IPS-18a (cell line): ENCODE results near the gene SLX1A.
"Not testable (repeated sequence)": the region's sequence is repeated elsewhere in the genome, so short reads cannot be mapped to it uniquely, and the experiment has no call there.

Experiments used
- H3K27ac ChIP-seq: one replicate; pipeline ENCODE4 v1.5.1; 2013; ENCODE audit warnings: low read length
- H3K27me3 ChIP-seq: one replicate; pipeline ENCODE4 v1.6.1; 2013; ENCODE audit warnings: mild to moderate bottlenecking, low read length; ENCODE audit not compliant: control insufficient read depth, insufficient read depth
- H3K36me3 ChIP-seq: one replicate; pipeline ENCODE4 v1.6.1; 2013; ENCODE audit warnings: low read depth, low read length; ENCODE audit not compliant: control insufficient read depth
- H3K4me1 ChIP-seq: one replicate; pipeline ENCODE4 v1.6.1; 2013; ENCODE audit warnings: low read depth, low read length; ENCODE audit not compliant: control insufficient read depth
- H3K4me3 ChIP-seq: one replicate; pipeline ENCODE4 v1.5.1; 2013; ENCODE audit warnings: low read length
- H3K9ac ChIP-seq: one replicate; pipeline ENCODE4 v1.6.1; 2013; ENCODE audit warnings: mild to moderate bottlenecking, low read length, moderate library complexity
- H3K9me3 ChIP-seq: one replicate; pipeline ENCODE4 v1.6.1; 2013; ENCODE audit warnings: low read depth, low read length; ENCODE audit not compliant: control insufficient read depth

SLX1A gene

DNA sequence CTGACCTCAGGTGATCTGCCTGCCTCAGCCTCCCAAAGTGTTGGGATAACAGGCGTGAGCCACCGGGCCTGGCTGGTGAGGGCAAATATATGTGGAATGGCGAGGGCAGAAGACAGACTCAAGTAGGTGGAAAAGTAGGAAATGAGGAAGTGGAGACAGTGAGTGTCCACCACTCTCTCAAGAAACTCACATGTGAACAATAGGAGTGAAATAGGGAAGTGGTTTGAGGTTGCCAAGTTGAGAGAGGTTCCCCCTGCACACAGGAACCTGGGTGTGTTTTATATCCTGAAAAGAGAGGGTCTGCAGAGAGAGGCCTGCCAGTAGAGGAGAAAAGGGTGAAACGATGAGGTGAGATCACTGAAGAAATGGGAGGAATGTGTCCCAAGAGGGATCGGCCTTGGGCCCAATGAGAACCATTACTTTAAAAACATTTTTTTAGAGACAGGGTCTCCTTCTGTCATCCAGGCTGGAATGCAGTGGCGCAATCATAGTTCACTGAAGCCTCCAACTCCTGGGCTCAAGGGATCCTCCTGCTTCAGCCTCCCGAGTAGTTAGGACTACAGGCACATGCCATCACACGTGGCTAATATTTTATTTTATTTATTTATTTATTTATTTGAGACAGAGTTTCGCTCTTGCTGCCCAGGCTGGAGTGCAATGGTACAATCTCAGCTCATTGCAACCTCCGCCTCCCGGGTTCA is 27.3 kb upstream of the SLX1A start:
- Histone ChIP-seq H3K27ac (no peak overlapping the region), H3K4me3 (no peak overlapping the region), H3K4me1 (no peaks in the 10 kb centered on the region), H3K36me3 (no peaks in the 10 kb centered on the region), H3K27me3 (no peaks in the 10 kb centered on the region), H3K9ac (no peak overlapping the region), H3K9me3 (no peaks in the 10 kb centered on the region)

DNA sequence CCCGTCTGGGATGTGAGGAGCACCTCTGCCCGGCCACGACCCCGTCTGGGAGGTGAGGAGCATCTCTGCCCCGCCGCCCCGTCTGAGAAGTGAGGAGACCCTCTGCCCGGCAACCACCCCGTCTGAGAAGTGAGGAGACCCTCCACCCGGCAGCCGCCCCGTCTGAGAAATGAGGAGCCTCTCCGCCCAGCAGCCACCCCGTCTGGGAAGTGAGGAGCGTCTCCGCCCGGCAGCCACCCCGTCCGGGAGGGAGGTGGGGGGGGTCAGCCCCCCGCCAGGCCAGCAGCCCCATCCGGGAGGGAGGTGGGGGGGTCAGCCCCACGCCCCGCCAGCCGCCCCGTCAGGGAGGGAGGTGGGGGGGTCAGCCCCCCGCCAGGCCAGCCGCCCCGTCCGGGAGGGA is 24.9 kb upstream of the SLX1A start:
- not testable (repeated sequence) for H3K27ac ChIP-seq, H3K27me3 ChIP-seq, H3K36me3 ChIP-seq, H3K9me3 ChIP-seq, H3K4me1 ChIP-seq, H3K9ac ChIP-seq, H3K4me3 ChIP-seq

DNA sequence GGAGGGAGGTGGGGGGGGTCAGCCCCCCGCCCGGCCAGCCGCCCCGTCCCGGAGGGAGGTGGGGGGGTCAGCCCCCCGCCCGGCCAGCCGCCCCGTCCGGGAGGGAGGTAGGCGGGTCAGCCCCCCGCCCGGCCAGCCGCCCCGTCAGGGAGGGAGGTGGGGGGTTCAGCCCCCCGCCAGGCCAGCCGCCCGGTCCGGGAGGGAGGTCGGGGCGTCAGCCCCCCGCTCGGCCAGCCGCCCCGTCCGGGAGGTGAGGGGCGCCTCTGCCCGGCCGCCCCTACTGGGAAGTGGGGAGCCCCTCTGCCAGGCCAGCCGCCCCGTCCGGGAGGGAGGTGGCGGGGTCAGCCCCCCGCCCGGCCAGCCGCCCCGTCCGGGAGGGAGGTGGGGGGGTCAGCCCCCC is 24.3 kb upstream of the SLX1A start:
- H3K36me3 ChIP-seq, H3K27ac ChIP-seq, H3K9me3 ChIP-seq, H3K4me1 ChIP-seq, H3K4me3 ChIP-seq, H3K9ac ChIP-seq, H3K27me3 ChIP-seq: not testable (repeated sequence)

DNA sequence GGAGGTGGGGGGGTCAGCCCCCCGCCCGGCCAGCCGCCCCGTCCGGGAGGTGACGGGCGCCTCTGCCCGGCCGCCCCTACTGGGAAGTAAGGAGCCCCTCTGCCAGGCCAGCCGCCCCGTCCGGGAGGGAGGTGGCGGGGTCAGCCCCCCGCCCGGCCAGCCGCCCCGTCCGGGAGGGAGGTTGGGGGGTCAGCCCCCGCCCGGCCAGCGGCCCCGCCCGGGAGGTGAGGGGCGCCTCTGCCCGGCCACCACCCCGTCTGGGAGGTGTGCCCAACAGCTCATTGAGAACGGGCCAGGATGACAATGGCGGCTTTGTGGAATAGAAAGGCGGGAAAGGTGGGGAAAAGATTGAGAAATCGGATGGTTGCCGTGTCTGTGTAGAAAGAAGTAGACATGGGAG is 23.5 kb upstream of the SLX1A start:
- not testable (repeated sequence) for H3K9ac ChIP-seq, H3K9me3 ChIP-seq, H3K36me3 ChIP-seq

DNA sequence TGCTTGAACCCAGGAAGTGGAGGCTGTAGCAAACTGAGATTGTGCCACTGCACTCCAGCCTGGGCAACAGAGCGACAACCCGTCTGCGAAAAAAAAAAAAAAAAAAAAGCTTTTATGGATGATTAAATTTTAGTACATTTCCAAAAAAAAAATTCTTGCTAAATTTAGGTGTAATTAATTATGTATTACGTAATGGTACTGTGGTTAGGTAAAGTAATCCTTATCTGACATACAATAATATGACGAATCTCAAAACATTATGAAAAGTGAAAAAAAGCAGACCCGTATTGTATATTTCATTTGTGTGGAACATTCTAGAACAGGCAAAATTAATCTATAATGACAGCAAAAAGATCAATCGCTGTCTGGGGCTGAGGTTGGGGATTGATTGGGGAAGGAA is 20.6 kb upstream of the SLX1A start:
- Histone ChIP-seq H3K9me3 (no peaks in the 10 kb centered on the region), H3K27me3 (no peaks in the 10 kb centered on the region), H3K4me1 (no peaks in the 10 kb centered on the region), H3K4me3 (no peak overlapping the region), H3K36me3 (no peaks in the 10 kb centered on the region), H3K27ac (no peak overlapping the region), H3K9ac (no peak overlapping the region)

More for the DNA sequence above, 23.5 kb upstream of the SLX1A start:
- not testable (repeated sequence) for H3K4me1 ChIP-seq, H3K27ac ChIP-seq, H3K27me3 ChIP-seq, H3K4me3 ChIP-seq

DNA sequence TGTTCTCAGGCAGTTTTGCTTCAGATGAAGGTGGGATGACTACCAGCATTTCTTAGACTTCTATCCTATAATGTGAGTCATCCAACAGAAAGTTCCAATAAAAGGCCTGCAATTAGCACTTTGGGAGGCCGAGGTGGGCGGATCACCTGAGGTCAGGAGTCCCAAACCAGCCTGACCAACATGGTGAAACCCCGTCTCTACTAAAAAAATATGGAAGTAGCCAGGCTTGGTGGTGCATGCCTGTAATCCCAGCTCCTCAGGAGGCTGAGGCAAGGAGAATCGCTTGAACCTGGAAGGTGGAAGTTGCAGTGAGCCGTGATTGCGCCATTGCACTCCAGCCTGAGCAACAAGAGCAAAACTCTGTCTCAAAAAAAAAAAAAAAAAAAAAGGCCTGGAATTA is 16.8 kb upstream of the SLX1A start:
- not testable (repeated sequence) for H3K27ac ChIP-seq, H3K4me3 ChIP-seq, H3K27me3 ChIP-seq, H3K9me3 ChIP-seq, H3K36me3 ChIP-seq, H3K9ac ChIP-seq, H3K4me1 ChIP-seq

DNA sequence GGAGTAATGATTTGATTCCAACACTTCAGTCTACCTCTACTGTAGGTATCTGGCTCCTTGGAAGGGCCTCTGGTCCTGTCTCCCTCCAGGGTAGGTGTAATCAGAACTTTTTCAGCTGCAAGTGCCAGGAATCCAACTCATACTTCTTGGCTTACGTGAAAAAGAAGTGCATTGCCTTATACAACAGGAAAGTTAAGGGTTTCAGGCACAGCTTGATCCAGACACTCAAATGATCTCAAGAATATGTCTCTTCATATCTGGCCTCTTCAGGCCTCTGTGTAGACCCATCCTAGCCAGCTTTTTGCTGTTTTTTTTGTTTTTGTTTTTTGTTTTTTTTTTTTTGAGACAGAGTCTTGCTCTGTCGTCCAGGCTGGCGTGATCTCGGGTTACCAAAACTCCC is 14.5 kb upstream of the SLX1A start:
- H3K36me3 ChIP-seq, result no peaks in the 10 kb centered on the region
- H3K27ac ChIP-seq, result no peak overlapping the region
- H3K27me3 ChIP-seq, result peaks cover 19% of the 10 kb centered on the region
- H3K9ac ChIP-seq, result no peak overlapping the region
- H3K4me3 ChIP-seq, result no peak overlapping the region
- H3K9me3 ChIP-seq, result no peaks in the 10 kb centered on the region
- no peaks in the 10 kb centered on the region for H3K4me1 ChIP-seq

DNA sequence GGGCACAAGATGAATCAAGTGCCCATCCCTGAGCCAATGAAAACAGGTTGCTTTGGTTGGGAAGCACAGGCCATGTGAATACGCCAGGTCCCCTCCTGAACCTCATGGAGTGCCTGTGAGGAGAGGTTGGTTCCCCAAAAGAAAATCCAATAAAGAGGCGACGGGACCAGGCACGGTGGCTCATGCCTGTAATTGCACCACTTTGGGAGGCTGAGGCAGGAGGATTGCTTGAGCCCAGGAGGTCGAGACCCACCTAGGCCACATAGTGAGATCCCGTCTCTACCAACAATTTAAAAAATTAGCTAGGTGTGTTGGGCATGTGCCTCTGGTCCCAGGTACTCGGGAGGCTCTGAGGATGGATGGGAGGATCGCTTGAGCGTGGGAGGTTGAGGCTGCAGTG is 13.7 kb upstream of the SLX1A start:
- H3K9ac ChIP-seq, result no peak overlapping the region
- no peaks in the 10 kb centered on the region for H3K36me3 ChIP-seq
- H3K9me3 ChIP-seq, result no peaks in the 10 kb centered on the region
- no peaks in the 10 kb centered on the region for H3K4me1 ChIP-seq
- H3K27me3 ChIP-seq, result peaks cover 27% of the 10 kb centered on the region
- no peak overlapping the region for H3K4me3 ChIP-seq
- H3K27ac ChIP-seq, result no peak overlapping the region

DNA sequence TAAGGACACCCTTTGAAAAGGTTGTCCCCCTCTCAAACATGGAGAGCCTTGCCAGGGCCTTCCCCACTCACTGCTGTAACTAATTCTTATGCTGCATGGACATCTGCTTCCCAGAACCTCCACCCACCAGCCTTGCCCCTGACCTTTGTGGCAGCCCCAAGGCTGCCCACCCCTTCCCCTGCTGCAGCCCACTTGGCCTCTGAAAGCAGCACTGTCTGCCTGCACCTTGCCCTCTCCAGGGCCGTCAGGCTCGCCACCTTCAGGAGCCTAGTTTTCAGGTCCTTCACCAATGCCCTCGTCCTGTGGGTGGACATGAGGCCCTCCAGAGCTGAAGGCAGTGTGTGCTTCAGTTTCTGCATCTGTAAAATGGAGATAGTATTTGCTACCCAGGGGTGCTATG is 12.9 kb upstream of the SLX1A start:
- Histone ChIP-seq H3K27me3 (peaks cover 27% of the 10 kb centered on the region), H3K36me3 (no peaks in the 10 kb centered on the region), H3K4me1 (no peaks in the 10 kb centered on the region), H3K27ac (no peak overlapping the region), H3K9me3 (no peaks in the 10 kb centered on the region), H3K4me3 (no peak overlapping the region), H3K9ac (no peak overlapping the region)

DNA sequence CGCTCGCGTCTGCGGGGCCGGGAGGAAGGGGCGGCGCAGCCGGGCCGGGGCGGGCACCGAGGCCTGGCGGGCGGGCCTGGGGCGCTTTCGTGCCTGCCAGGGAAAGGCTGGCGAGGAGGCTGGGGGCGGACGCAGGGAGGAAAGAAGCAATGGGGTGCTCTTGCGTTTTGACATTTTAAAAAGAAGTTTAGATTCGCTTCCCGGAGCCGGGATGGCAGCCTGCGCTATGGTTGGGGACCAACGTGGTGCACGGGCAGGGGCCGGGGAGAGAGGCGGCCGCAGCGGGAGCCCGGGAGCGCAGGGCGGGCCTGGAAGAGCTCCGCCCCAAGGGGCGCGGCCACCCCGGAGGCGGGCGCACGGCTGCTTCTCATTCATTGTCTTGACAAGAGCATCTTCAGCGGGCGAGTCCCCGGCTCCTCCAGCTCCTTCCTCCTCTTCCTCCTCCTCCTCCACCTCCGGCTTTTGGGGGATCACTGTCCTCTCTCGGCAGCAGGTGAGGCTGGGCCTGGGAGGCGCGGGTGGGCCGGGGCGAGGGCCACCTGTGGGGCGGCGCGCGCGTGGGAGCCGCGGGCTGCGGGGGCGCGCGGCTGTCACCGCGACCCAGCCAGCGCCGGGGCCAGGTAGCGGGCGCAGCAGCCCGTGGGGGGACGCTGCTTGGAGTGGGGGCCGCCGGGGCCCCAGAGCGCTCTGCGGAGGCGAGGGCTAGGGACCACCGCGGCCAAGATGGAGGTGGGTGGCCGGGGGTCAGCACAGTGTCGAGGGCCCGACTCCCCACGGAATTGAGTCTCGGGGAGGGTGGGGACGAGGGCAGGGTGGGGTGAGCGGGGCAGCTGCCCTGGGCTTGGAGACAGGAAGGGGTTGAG is 10.2 kb upstream of the SLX1A start, which contains the start of gene CORO1A:
Gene CORO1A (plus strand): TSS at position 370 of the 863 bp plus-strand sequence. CDS start 1,608 bp downstream, outside the sequence.
- Histone ChIP-seq H3K27ac (no peak within 1 kb of the TSS), H3K4me3 (peak within 1 kb of the TSS; percentile 54), H3K9ac (no peak within 1 kb of the TSS)

DNA sequence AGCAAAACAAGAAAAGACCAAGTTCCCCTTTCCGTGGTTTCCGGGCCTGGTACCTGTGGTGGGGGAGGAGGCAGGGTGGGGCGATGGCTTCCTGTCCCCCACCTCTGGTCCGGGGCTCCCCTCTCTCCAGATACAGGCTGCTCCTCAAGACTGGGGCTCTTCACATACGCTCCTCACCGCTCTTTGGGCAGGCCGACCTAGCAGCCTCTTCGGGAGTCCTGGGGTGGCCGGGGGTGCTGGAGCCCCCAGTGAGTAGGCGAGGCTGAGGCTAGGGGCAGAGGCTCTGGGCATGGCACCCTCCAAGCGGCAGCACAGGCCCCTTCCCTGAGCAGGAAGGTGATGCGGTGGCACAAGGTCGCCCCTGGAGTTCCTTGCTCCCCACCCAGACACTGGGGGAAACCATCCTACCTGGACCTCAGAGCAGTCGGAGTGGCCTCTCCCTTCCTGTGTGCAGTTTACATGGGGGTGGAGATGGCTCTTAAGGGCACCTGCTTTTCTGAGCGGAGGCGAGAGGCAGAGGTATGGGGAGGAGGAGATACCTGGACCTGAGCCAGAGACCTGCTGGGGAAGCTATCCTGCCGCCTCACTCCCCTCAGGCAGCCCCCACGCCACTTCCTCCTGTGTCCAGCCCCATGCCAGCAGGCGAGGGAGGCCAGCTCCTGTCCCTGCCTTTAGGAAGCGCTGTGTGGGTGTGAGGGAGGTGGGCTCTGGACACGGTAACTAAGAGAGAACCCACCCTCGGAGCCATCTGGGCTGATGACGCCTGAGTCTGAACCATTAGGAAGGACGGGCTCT is 9.4 kb upstream of the SLX1A start:
- Histone ChIP-seq H3K27me3 (peaks cover 27% of the 10 kb centered on the region), H3K4me3 (peak overlapping the region; percentile 54), H3K9ac (no peak overlapping the region), H3K27ac (no peak overlapping the region), H3K4me1 (no peaks in the 10 kb centered on the region), H3K9me3 (no peaks in the 10 kb centered on the region), H3K36me3 (no peaks in the 10 kb centered on the region)

More for the DNA sequence above, 10.2 kb upstream of the SLX1A start, which contains the start of gene CORO1A:
- Histone ChIP-seq H3K27me3 (peaks cover 27% of the 10 kb centered on the region), H3K9me3 (no peaks in the 10 kb centered on the region), H3K4me1 (no peaks in the 10 kb centered on the region), H3K36me3 (no peaks in the 10 kb centered on the region)
